Measurements from ENCODE around the gene BMERB1.
"Not testable (repeated sequence)": the region's sequence is repeated elsewhere in the genome, so short reads cannot be mapped to it uniquely, and the experiment has no call there.

The BMERB1 gene

GRCh38 chr16:15557258-15557657, 122.9 kb downstream of the BMERB1 start:
- H3K4me1 ChIP-seq (ENCODE audit: control insufficient read depth, insufficient read depth, low read length): no peaks in the 10 kb centered on the region

GRCh38 chr16:15559176-15559575, 124.8 kb downstream of the BMERB1 start:
- Histone ChIP-seq H3K27ac (ENCODE audit: low read length) (no peak overlapping the region), H3K36me3 (ENCODE audit: control insufficient read depth in 2 of 2, insufficient read depth in 2 of 2, low read length in 2 of 2) (no peaks in the 10 kb centered on the region), H3K9me3 (ENCODE audit: control insufficient read depth in 2 of 2, low read length in 2 of 2) (no peaks in the 10 kb centered on the region), H3K9ac (ENCODE audit: low read length in 2 of 2) (no peak overlapping the region), H3K4me3 (ENCODE audit: low read length in 2 of 2) (no peak overlapping the region), H3K4me1 (ENCODE audit: control insufficient read depth, insufficient read depth, low read length) (no peaks in the 10 kb centered on the region), H3K27me3 (ENCODE audit: control insufficient read depth in 1 of 2, insufficient read depth in 2 of 2, low read length in 2 of 2) (no peaks in the 10 kb centered on the region)

More at GRCh38 chr16:15557258-15557657, 122.9 kb downstream of the BMERB1 start:
- Histone ChIP-seq H3K27ac (ENCODE audit: low read length) (no peak overlapping the region), H3K36me3 (ENCODE audit: control insufficient read depth in 2 of 2, insufficient read depth in 2 of 2, low read length in 2 of 2) (no peaks in the 10 kb centered on the region), H3K27me3 (ENCODE audit: control insufficient read depth in 1 of 2, insufficient read depth in 2 of 2, low read length in 2 of 2) (no peaks in the 10 kb centered on the region), H3K9ac (ENCODE audit: low read length in 2 of 2) (no peak overlapping the region), H3K9me3 (ENCODE audit: control insufficient read depth in 2 of 2, low read length in 2 of 2) (no peaks in the 10 kb centered on the region), H3K4me3 (ENCODE audit: low read length in 2 of 2) (no peak overlapping the region)

GRCh38 chr16:15564604-15565339, 130.4 kb downstream of the BMERB1 start:
- Histone ChIP-seq H3K27me3 (ENCODE audit: control insufficient read depth in 1 of 2, insufficient read depth in 2 of 2, low read length in 2 of 2) (no peaks in the 10 kb centered on the region), H3K27ac (ENCODE audit: low read length) (no peak overlapping the region), H3K4me1 (ENCODE audit: control insufficient read depth, insufficient read depth, low read length) (no peaks in the 10 kb centered on the region), H3K9ac (ENCODE audit: low read length in 2 of 2) (no peak overlapping the region), H3K4me3 (ENCODE audit: low read length in 2 of 2) (no peak overlapping the region), H3K9me3 (ENCODE audit: control insufficient read depth in 2 of 2, low read length in 2 of 2) (no peaks in the 10 kb centered on the region), H3K36me3 (ENCODE audit: control insufficient read depth in 2 of 2, insufficient read depth in 2 of 2, low read length in 2 of 2) (peaks cover 0 to 6% of the 10 kb centered on the region in 2 donors)

GRCh38 chr16:15566095-15566494, 131.7 kb downstream of the BMERB1 start:
- Histone ChIP-seq H3K9ac (ENCODE audit: low read length in 2 of 2) (no peak overlapping the region), H3K4me1 (ENCODE audit: control insufficient read depth, insufficient read depth, low read length) (no peaks in the 10 kb centered on the region), H3K27me3 (ENCODE audit: control insufficient read depth in 1 of 2, insufficient read depth in 2 of 2, low read length in 2 of 2) (no peaks in the 10 kb centered on the region), H3K4me3 (ENCODE audit: low read length in 2 of 2) (no peak overlapping the region), H3K9me3 (ENCODE audit: control insufficient read depth in 2 of 2, low read length in 2 of 2) (no peaks in the 10 kb centered on the region), H3K27ac (ENCODE audit: low read length) (no peak overlapping the region), H3K36me3 (ENCODE audit: control insufficient read depth in 2 of 2, insufficient read depth in 2 of 2, low read length in 2 of 2) (peaks cover 0 to 6% of the 10 kb centered on the region in 2 donors)

GRCh38 chr16:15567823-15568222, 133.4 kb downstream of the BMERB1 start:
- H3K36me3 ChIP-seq (ENCODE audit: control insufficient read depth in 2 of 2, insufficient read depth in 2 of 2, low read length in 2 of 2): peaks cover 0 to 6% of the 10 kb centered on the region in 2 donors
- no peak overlapping the region for H3K4me3 ChIP-seq (ENCODE audit: low read length in 2 of 2)
- H3K4me1 ChIP-seq (ENCODE audit: control insufficient read depth, insufficient read depth, low read length): no peaks in the 10 kb centered on the region
- no peak overlapping the region for H3K27ac ChIP-seq (ENCODE audit: low read length)
- no peaks in the 10 kb centered on the region for H3K9me3 ChIP-seq (ENCODE audit: control insufficient read depth in 2 of 2, low read length in 2 of 2)
- H3K27me3 ChIP-seq (ENCODE audit: control insufficient read depth in 1 of 2, insufficient read depth in 2 of 2, low read length in 2 of 2): no peaks in the 10 kb centered on the region
- no peak overlapping the region for H3K9ac ChIP-seq (ENCODE audit: low read length in 2 of 2)

- not testable (repeated sequence) for H3K27ac ChIP-seq (ENCODE audit: low read length); H3K27me3 ChIP-seq (ENCODE audit: control insufficient read depth in 1 of 2, insufficient read depth in 2 of 2, low read length in 2 of 2); H3K9ac ChIP-seq (ENCODE audit: low read length in 2 of 2); H3K4me3 ChIP-seq (ENCODE audit: low read length in 2 of 2); H3K9me3 ChIP-seq (ENCODE audit: control insufficient read depth in 2 of 2, low read length in 2 of 2); H3K4me1 ChIP-seq (ENCODE audit: control insufficient read depth, insufficient read depth, low read length); H3K36me3 ChIP-seq (ENCODE audit: control insufficient read depth in 2 of 2, insufficient read depth in 2 of 2, low read length in 2 of 2)
These were observed 136.3 kb downstream of the BMERB1 start for GRCh38 chr16:15570666-15571065.

- Histone ChIP-seq H3K4me3 (ENCODE audit: low read length in 2 of 2) (no peak overlapping the region), H3K36me3 (ENCODE audit: control insufficient read depth in 2 of 2, insufficient read depth in 2 of 2, low read length in 2 of 2) (peaks cover 0 to 6% of the 10 kb centered on the region in 2 donors), H3K4me1 (ENCODE audit: control insufficient read depth, insufficient read depth, low read length) (peaks cover 3% of the 10 kb centered on the region), H3K9me3 (ENCODE audit: control insufficient read depth in 2 of 2, low read length in 2 of 2) (no peaks in the 10 kb centered on the region), H3K9ac (ENCODE audit: low read length in 2 of 2) (no peak overlapping the region), H3K27ac (ENCODE audit: low read length) (no peak overlapping the region), H3K27me3 (ENCODE audit: control insufficient read depth in 1 of 2, insufficient read depth in 2 of 2, low read length in 2 of 2) (no peaks in the 10 kb centered on the region)
These were observed 137.2 kb downstream of the BMERB1 start for GRCh38 chr16:15571557-15571956.

- Histone ChIP-seq H3K9me3 (ENCODE audit: control insufficient read depth in 2 of 2, low read length in 2 of 2) (no peaks in the 10 kb centered on the region), H3K9ac (ENCODE audit: low read length in 2 of 2) (no peak overlapping the region), H3K4me1 (ENCODE audit: control insufficient read depth, insufficient read depth, low read length) (peaks cover 3% of the 10 kb centered on the region), H3K4me3 (ENCODE audit: low read length in 2 of 2) (no peak overlapping the region), H3K27me3 (ENCODE audit: control insufficient read depth in 1 of 2, insufficient read depth in 2 of 2, low read length in 2 of 2) (no peaks in the 10 kb centered on the region), H3K36me3 (ENCODE audit: control insufficient read depth in 2 of 2, insufficient read depth in 2 of 2, low read length in 2 of 2) (peaks cover 0 to 6% of the 10 kb centered on the region in 2 donors), H3K27ac (ENCODE audit: low read length) (no peak overlapping the region)
These were observed 138.1 kb downstream of the BMERB1 start for GRCh38 chr16:15572329-15573001.

- Histone ChIP-seq H3K9ac (ENCODE audit: low read length in 2 of 2) (no peak overlapping the region), H3K36me3 (ENCODE audit: control insufficient read depth in 2 of 2, insufficient read depth in 2 of 2, low read length in 2 of 2) (peaks cover 0 to 6% of the 10 kb centered on the region in 2 donors), H3K4me3 (ENCODE audit: low read length in 2 of 2) (no peak overlapping the region), H3K27ac (ENCODE audit: low read length) (no peak overlapping the region), H3K27me3 (ENCODE audit: control insufficient read depth in 1 of 2, insufficient read depth in 2 of 2, low read length in 2 of 2) (no peaks in the 10 kb centered on the region), H3K4me1 (ENCODE audit: control insufficient read depth, insufficient read depth, low read length) (peaks cover 3% of the 10 kb centered on the region), H3K9me3 (ENCODE audit: control insufficient read depth in 2 of 2, low read length in 2 of 2) (no peaks in the 10 kb centered on the region)
These were observed 139.0 kb downstream of the BMERB1 start for GRCh38 chr16:15573274-15573895.

- H3K9me3 ChIP-seq (ENCODE audit: control insufficient read depth in 2 of 2, low read length in 2 of 2): not testable (repeated sequence)
These were observed 139.7 kb downstream of the BMERB1 start for GRCh38 chr16:15573896-15574613.

More at GRCh38 chr16:15573896-15574613, 139.7 kb downstream of the BMERB1 start:
- not testable (repeated sequence) for H3K9ac ChIP-seq (ENCODE audit: low read length in 2 of 2); H3K4me3 ChIP-seq (ENCODE audit: low read length in 2 of 2); H3K4me1 ChIP-seq (ENCODE audit: control insufficient read depth, insufficient read depth, low read length); H3K36me3 ChIP-seq (ENCODE audit: control insufficient read depth in 2 of 2, insufficient read depth in 2 of 2, low read length in 2 of 2); H3K27ac ChIP-seq (ENCODE audit: low read length); H3K27me3 ChIP-seq (ENCODE audit: control insufficient read depth in 1 of 2, insufficient read depth in 2 of 2, low read length in 2 of 2)
